SK-N-MC (cell line): ENCODE data around the gene SEC22C.

Experiments
- DNase-seq: peaks from one replicate; pipeline ENCODE4 v3.0.0-alpha.2; 2011; ENCODE audit warnings: low read depth, low spot score
- H3K27ac ChIP-seq: fragments of 200-600 bp; sonication (generic); 2 replicates; pipeline ENCODE4 v1.5.1; 2016; ENCODE audit warnings: mixed run types
- H3K36me3 ChIP-seq: fragments of 200-600 bp; sonication (generic); 2 replicates; pipeline ENCODE4 v1.6.1; 2017; ENCODE audit warnings: antibody characterized with exemption, low read length, mixed read lengths; ENCODE audit not compliant: insufficient read depth
- H3K4me3 ChIP-seq: fragments of 200-600 bp; sonication (generic); 2 replicates; pipeline ENCODE4 v1.5.1; 2016
- H3K9ac ChIP-seq: fragments of 200-600 bp; sonication (generic); 2 replicates; pipeline ENCODE4 v1.8.0; 2017; ENCODE audit warnings: mixed run types, mixed read lengths; ENCODE audit not compliant: insufficient read length
- H3K9me3 ChIP-seq: fragments of 200-600 bp; sonication (generic); 2 replicates; pipeline ENCODE4 v1.6.1; 2017; ENCODE audit warnings: low read depth, mild to moderate bottlenecking, antibody characterized with exemption, low read length, moderate library complexity, mixed read lengths
- EZH2 ChIP-seq: fragments of 200-600 bp; sonication (generic); IDR thresholded peaks from one replicate; pipeline ENCODE4 v1.6.1; 2017; ENCODE audit warnings: antibody characterized with exemption
- FOXP2 ChIP-seq: optimal IDR thresholded peaks from 2 replicates; pipeline ENCODE3; 2011; ENCODE audit warnings: mild to moderate bottlenecking, moderate library complexity; ENCODE audit not compliant: insufficient read depth; ENCODE audit errors: extremely low read length, control extremely low read depth
- POLR2AphosphoS5 ChIP-seq: IDR thresholded peaks from 2 replicates; pipeline ENCODE4 v1.6.1; 2012; ENCODE audit warnings: mild to moderate bottlenecking, low read depth, low read length, borderline replicate concordance

Gene SEC22C

DNA sequence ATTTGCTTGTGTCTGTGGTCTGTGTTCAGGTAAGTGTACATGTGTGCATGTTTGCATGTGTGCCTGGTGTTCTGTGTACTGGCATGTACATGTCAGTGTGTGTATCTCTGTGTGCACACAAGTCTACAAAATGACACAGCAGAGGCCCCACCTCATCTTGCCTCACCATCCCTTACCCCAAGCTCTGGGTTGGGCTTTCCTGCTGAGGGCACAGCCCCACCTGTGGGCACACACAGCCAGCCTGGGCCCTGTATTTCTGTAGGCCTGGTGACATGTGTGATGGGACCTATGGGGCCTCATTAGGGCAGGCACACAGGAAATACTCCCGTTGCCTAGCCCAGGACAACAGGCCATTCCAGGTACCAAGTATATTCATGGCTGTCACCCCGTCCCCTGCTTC, 65.8 kb downstream of the SEC22C start:
- no peaks in the 10 kb centered on the region for H3K36me3 ChIP-seq
- no peak overlapping the region for H3K4me3 ChIP-seq
- no peak overlapping the region for H3K27ac ChIP-seq
- TF ChIP-seq POLR2AphosphoS5 (no peak), FOXP2 (no peak), EZH2 (no peak)
- no peaks in the 10 kb centered on the region for H3K9me3 ChIP-seq
- no peak overlapping the region for H3K9ac ChIP-seq
- DNase-seq, result no peak

DNA sequence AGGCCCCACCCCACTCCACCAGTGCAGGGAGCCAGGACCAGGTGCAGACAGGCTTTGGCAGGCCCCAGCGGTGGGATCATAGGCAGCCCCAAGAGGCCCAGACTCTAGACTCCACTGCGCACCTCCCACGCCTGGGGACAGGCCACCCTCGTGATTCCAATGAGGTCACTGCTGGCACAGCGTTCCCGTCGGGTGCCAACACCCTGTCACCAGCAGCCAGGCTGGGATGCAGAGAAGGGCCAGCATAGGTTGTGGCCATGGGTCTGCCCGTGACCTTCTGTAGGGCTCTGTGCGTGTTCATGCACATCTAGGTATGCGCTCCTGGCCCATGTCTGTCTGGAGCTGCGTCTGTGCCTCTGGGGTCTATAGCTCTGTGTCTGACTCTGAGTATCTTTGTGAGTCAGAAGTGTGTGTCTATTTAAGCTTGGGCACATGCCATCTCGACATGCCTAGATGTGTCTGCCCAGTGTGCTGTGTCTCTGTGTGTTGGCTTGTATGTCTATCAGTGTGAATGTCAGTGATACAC, 66.3 kb downstream of the SEC22C start:
- Histone ChIP-seq H3K36me3 (no peaks in the 10 kb centered on the region), H3K9me3 (no peaks in the 10 kb centered on the region), H3K4me3 (no peak overlapping the region), H3K27ac (no peak overlapping the region), H3K9ac (no peak overlapping the region)
- no peak for DNase-seq
- no peak for TF ChIP-seq FOXP2
- no peak for TF ChIP-seq EZH2
- TF ChIP-seq POLR2AphosphoS5, result no peak

- Histone ChIP-seq H3K9ac (no peak overlapping the region), H3K27ac (no peak overlapping the region), H3K36me3 (no peaks in the 10 kb centered on the region), H3K9me3 (no peaks in the 10 kb centered on the region), H3K4me3 (no peak overlapping the region)
- no peak for DNase-seq
- no peak for TF ChIP-seq EZH2
- no peak for TF ChIP-seq POLR2AphosphoS5
- TF ChIP-seq FOXP2, result no peak
These were observed 66.9 kb downstream of the SEC22C start for GRCh38 chr3:42514876-42515275.

GRCh38 chr3:42513521-42513920, 68.2 kb downstream of the SEC22C start:
- Histone ChIP-seq H3K4me3 (no peak overlapping the region), H3K36me3 (no peaks in the 10 kb centered on the region), H3K27ac (no peak overlapping the region), H3K9me3 (no peaks in the 10 kb centered on the region), H3K9ac (no peak overlapping the region)
- DNase-seq, result no peak
- TF ChIP-seq POLR2AphosphoS5 (no peak), EZH2 (no peak), FOXP2 (no peak)

DNA sequence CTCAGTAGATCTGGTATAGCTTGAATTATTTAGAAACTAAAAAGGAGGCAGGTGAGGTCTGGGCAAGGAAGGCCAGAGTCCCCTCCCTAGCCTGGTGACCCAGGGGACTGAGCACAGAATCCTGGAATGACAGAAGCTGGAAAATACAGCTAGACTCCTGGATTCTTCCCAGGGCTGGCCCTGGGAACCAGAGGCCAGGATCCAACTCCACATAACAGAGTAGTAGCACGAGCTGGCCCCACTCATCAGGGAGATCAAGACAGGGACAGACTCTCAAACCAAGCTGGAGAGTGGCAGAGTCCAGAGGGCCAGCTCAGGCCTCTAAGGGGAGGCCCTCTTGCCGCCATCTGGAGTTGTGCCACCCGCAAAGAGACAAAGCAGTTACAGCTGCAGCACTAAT, 68.6 kb downstream of the SEC22C start:
- Histone ChIP-seq H3K9me3 (no peaks in the 10 kb centered on the region), H3K9ac (no peak overlapping the region), H3K27ac (no peak overlapping the region), H3K4me3 (no peak overlapping the region), H3K36me3 (no peaks in the 10 kb centered on the region)
- TF ChIP-seq POLR2AphosphoS5 (no peak), EZH2 (no peak), FOXP2 (no peak)
- no peak for DNase-seq

GRCh38 chr3:42511736-42512135, 70.0 kb downstream of the SEC22C start:
- Histone ChIP-seq H3K27ac (no peak overlapping the region), H3K36me3 (no peaks in the 10 kb centered on the region), H3K9ac (no peak overlapping the region), H3K9me3 (no peaks in the 10 kb centered on the region), H3K4me3 (no peak overlapping the region)
- DNase-seq, result no peak
- TF ChIP-seq EZH2, result no peak
- no peak for TF ChIP-seq POLR2AphosphoS5
- TF ChIP-seq FOXP2, result no peak

DNA sequence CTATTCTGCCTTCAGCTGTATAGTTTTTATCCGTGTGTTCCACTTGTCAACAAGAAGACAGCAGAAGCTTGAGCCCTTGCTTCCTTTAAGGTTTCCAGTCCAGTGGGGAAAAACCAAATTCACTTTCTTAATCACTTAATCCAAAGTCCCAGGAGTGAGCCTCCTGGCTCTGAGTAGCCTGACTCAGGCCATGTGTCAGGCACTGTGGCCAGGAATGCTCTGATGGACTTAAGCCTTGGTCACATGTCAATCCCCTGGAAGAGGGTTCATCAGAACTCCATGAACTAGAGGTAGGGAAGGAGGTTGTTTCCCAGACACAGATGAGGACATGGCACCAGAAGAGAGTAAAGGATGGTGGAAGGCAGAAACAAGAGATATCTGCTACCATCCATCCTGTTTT, 70.6 kb downstream of the SEC22C start:
- Histone ChIP-seq H3K9ac (no peak overlapping the region), H3K36me3 (no peaks in the 10 kb centered on the region), H3K9me3 (no peaks in the 10 kb centered on the region), H3K27ac (no peak overlapping the region), H3K4me3 (no peak overlapping the region)
- TF ChIP-seq POLR2AphosphoS5 (no peak), EZH2 (no peak), FOXP2 (no peak)
- no peak for DNase-seq

- Histone ChIP-seq H3K9me3 (no peaks in the 10 kb centered on the region), H3K27ac (no peak overlapping the region), H3K36me3 (no peaks in the 10 kb centered on the region), H3K9ac (no peak overlapping the region), H3K4me3 (no peak overlapping the region)
- no peak for TF ChIP-seq POLR2AphosphoS5
- no peak for TF ChIP-seq FOXP2
- no peak for TF ChIP-seq EZH2
- DNase-seq, result no peak
These were observed 71.4 kb downstream of the SEC22C start for GRCh38 chr3:42510325-42510724.

- Histone ChIP-seq H3K4me3 (no peak overlapping the region), H3K27ac (no peak overlapping the region), H3K9ac (no peak overlapping the region), H3K9me3 (no peaks in the 10 kb centered on the region), H3K36me3 (no peaks in the 10 kb centered on the region)
- no peak for DNase-seq
- TF ChIP-seq POLR2AphosphoS5 (no peak), FOXP2 (no peak), EZH2 (no peak)
These were observed 72.7 kb downstream of the SEC22C start for GRCh38 chr3:42509111-42509510.

DNA sequence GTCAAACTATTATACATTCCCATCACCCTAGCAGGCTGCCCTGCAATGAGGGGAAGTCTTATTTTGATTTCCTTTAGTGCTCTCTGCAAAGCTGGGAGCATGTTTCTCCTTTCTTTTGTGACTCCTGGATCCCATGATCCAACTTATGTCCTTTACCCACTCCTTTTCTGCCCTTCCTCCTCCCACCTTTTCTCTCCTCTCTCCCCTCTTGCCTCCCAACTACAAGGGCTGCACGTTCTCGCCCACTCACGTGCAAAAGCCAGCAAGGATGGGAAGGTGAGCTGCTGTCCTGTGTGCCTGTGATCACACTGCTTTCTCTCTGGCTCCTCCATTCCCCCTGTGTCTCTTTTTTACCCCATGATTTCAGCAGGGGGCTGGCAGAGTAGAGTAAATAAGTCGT, 73.2 kb downstream of the SEC22C start:
- Histone ChIP-seq H3K36me3 (no peaks in the 10 kb centered on the region), H3K27ac (no peak overlapping the region), H3K9ac (no peak overlapping the region), H3K9me3 (no peaks in the 10 kb centered on the region), H3K4me3 (no peak overlapping the region)
- no peak for DNase-seq
- TF ChIP-seq FOXP2, result no peak
- no peak for TF ChIP-seq EZH2
- no peak for TF ChIP-seq POLR2AphosphoS5
